BE2C (cell line): ENCODE measurements around the gene TBC1D4.
"Not testable (repeated sequence)": the region's sequence is repeated elsewhere in the genome, so short reads cannot be mapped to it uniquely, and the experiment has no call there.

ENCODE experiments used
- DNase-seq: peaks from one replicate; pipeline ENCODE4 v3.0.0-alpha.2; 2020
- H3K27me3 ChIP-seq: fragments of 250-450 bp; sonication (Bioruptor Pico); 2 replicates; pipeline ENCODE4 v1.5.1; 2020; ENCODE audit warnings: mild to moderate bottlenecking
- H3K36me3 ChIP-seq: fragments of 250-450 bp; sonication (Bioruptor Pico); 2 replicates; pipeline ENCODE4 v1.5.1; 2020; ENCODE audit warnings: mild to moderate bottlenecking
- H3K4me1 ChIP-seq: fragments of 250-450 bp; sonication (Bioruptor Pico); 2 replicates; pipeline ENCODE4 v1.5.1; 2020
- H3K4me3 ChIP-seq: 2 replicates; pipeline ENCODE4 v1.5.1; 2011; ENCODE audit warnings: low read depth, low read length
- H3K9me3 ChIP-seq: fragments of 250-450 bp; sonication (Bioruptor Pico); 2 replicates; pipeline ENCODE4 v1.5.1; 2020
- CTCF ChIP-seq: IDR thresholded peaks from 2 replicates; pipeline ENCODE4 v1.5.1; 2012; ENCODE audit warnings: mild to moderate bottlenecking, low read depth, low read length

Gene TBC1D4

GRCh38 chr13:75295201-75295600 is 186.8 kb downstream of the TBC1D4 start:
- Histone ChIP-seq H3K4me1 (no peaks in the 10 kb centered on the region), H3K4me3 (no peak overlapping the region), H3K9me3 (no peaks in the 10 kb centered on the region), H3K27me3 (no peaks in the 10 kb centered on the region), H3K36me3 (peaks cover 21% of the 10 kb centered on the region)
- no peak for TF ChIP-seq CTCF
- DNase-seq, result no peak

DNA sequence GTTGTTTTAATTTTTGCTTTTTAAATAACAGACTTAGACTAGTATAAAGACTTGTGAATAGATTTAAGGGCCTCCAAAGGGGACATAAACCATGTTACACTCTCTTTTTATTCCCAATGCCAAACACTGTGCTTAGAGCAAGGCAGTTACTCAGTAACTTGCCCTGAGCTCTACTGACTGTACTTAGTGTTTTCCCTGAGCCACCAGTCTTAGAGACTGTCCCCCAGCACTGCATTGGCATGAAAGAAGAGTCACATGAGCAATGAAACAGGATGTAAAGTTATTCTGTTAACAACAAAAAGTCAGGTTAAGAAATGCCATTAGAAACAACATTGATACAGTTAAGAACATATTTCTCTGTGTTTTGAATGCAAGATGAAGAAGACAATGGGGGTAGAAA is 187.9 kb downstream of the TBC1D4 start:
- no peak for TF ChIP-seq CTCF
- Histone ChIP-seq H3K4me3 (no peak overlapping the region), H3K4me1 (no peaks in the 10 kb centered on the region), H3K27me3 (no peaks in the 10 kb centered on the region), H3K36me3 (peaks cover 21% of the 10 kb centered on the region), H3K9me3 (no peaks in the 10 kb centered on the region)
- DNase-seq, result no peak

DNA sequence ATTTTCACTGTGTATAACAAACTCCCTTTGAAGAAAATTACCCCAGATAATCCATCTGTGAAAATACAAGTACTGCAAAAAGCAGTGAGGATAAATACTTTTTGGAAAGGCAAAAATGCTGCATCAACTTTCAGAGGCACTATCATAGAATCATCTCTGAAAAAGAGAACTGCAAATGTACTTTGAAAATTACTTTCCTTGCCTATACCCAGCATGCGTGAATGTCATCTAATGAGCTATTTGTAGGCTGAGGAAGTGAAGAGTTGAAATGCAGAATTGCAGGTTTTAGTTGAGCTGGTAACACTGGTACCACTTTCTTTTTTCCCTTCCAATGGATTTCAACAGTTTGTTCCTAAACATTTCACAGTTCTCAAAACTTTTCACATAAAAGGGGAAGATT is 196.7 kb downstream of the TBC1D4 start:
- Histone ChIP-seq H3K4me1 (no peaks in the 10 kb centered on the region), H3K4me3 (no peak overlapping the region), H3K9me3 (no peaks in the 10 kb centered on the region), H3K27me3 (no peaks in the 10 kb centered on the region), H3K36me3 (peaks cover 52% of the 10 kb centered on the region)
- TF ChIP-seq CTCF, result no peak
- no peak for DNase-seq

DNA sequence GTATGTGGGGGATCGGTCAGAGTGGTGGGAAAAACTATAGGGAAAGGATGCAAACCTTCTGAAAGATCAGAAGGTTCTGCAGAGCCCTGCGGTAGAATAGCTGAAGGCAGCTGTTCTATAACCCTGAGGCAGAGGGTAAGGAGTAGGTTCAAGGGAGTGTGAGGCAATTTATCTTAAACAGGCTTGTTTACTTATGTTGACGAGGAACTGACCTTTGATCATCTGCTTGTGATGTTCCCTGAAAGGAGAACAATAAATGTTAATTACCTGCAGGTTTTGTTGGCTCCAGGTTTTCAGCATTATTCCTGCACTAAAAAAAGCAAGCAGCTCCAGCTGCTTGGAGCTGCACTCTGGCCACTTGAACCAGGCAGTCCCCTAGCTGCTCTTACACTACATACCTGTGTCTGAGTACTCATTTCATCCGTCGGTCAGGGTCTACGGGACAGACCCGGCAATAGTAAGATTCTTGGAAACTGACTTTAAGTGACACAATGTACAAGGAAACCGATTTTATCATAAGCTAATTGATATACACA is 202.1 kb downstream of the TBC1D4 start:
- no peak for TF ChIP-seq CTCF
- H3K36me3 ChIP-seq, result peaks cover 24% of the 10 kb centered on the region
- no peaks in the 10 kb centered on the region for H3K4me1 ChIP-seq
- H3K4me3 ChIP-seq, result no peak overlapping the region
- no peak for DNase-seq
- no peaks in the 10 kb centered on the region for H3K9me3 ChIP-seq
- H3K27me3 ChIP-seq, result no peaks in the 10 kb centered on the region

GRCh38 chr13:75273695-75274094 is 208.3 kb downstream of the TBC1D4 start:
- not testable (repeated sequence) for H3K27me3 ChIP-seq, H3K4me3 ChIP-seq, H3K36me3 ChIP-seq, H3K9me3 ChIP-seq, H3K4me1 ChIP-seq, DNase-seq

- Histone ChIP-seq H3K9me3 (no peaks in the 10 kb centered on the region), H3K36me3 (no peaks in the 10 kb centered on the region), H3K27me3 (no peaks in the 10 kb centered on the region), H3K4me1 (no peaks in the 10 kb centered on the region), H3K4me3 (no peak overlapping the region)
- TF ChIP-seq CTCF, result no peak
- DNase-seq, result no peak
These were observed 210.1 kb downstream of the TBC1D4 start for GRCh38 chr13:75271846-75272245.

- H3K4me3 ChIP-seq, H3K27me3 ChIP-seq, DNase-seq, H3K9me3 ChIP-seq, H3K4me1 ChIP-seq, H3K36me3 ChIP-seq: not testable (repeated sequence)
These were observed 213.5 kb downstream of the TBC1D4 start for GRCh38 chr13:75268481-75268880.
